Pulmonary artery endothelial cell (primary cell): ENCODE measurements around the gene TYMP. TPM values are rescaled to one million over a fixed set of nuclear protein-coding genes. Genes with fewer than 3 reads are reported as not detected.

Source experiments
- DNase-seq: peaks from one replicate; pipeline ENCODE4 v3.0.0-alpha.2; 2011; ENCODE audit warnings: low read depth, low spot score
- total RNA-seq: library from RNA; depleted of rRNA; stranded (reverse); fragments of >200 nt; gene quantifications from 2 replicates; pipeline ENCODE4 v1.2.3, GENCODE V29; 2014

The TYMP gene, protein sequence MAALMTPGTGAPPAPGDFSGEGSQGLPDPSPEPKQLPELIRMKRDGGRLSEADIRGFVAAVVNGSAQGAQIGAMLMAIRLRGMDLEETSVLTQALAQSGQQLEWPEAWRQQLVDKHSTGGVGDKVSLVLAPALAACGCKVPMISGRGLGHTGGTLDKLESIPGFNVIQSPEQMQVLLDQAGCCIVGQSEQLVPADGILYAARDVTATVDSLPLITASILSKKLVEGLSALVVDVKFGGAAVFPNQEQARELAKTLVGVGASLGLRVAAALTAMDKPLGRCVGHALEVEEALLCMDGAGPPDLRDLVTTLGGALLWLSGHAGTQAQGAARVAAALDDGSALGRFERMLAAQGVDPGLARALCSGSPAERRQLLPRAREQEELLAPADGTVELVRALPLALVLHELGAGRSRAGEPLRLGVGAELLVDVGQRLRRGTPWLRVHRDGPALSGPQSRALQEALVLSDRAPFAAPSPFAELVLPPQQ
- total RNA-seq: 11.3 and 14.4 TPM in 2 replicates

DNA sequence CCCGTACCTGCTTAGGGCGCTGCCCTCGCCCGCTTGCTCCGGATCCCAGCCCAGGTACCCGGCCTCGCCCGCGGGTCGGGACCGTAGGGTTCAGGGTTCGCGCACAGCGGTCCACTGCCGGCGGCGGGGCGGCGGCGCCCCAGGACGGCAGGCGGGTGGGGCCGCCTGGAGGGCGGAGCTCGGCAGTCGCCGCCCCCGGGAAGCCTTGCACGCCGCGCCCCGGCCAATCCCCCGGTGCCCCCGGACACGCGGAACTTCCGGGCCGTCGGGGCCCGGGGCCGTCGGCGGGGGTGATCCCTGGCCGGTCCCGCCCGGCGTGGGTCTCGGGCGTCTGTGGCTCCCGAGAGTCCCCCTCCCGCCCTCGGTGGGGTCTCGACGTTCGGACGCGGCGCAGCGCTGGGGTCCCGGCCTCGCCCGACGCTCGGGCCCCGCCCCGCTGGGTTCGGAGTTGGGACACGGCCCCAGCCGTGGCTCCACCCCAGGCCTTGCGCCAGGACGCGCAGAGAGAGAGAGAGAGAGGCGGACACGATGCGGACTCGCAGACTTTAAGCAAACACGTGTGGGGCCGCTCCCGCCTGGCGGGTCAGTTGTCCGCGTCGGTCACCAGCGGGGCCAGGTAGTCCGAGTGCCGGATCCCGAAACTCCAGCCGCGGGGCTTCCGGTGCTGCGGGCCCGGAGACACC is at the start of gene TYMP:
TYMP (minus strand) TSS at position 116 of the 683 bp plus-strand sequence. CDS start 303 bp downstream, outside the sequence.
- no peak for DNase-seq

DNA sequence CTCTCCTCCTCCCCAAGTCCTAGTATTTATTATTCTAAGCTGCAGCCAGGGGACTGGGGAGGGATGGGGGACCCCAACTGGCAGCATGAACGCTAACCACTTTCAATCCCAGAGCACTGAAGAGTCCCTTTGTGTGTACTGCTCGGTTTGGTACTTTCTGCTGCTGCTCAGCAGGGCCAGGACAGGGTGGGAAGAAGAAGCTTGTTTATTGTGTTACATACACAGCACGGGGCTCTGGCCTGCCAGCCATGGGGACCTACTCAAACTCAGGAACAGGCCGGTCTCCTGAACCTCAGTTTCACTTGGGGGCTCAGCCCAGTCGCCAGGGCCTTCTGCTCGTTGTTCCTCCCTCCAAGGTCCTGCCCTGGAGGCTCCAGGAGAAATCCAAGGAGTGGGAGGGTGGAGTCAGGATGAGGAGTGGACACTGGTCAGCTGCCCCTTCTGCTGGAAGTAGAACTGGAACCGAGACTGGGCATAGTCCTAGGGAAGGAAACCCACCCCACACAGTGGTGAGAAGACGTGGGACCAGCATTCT is 49.0 kb upstream of the TYMP start:
- DNase-seq: no peak

DNA sequence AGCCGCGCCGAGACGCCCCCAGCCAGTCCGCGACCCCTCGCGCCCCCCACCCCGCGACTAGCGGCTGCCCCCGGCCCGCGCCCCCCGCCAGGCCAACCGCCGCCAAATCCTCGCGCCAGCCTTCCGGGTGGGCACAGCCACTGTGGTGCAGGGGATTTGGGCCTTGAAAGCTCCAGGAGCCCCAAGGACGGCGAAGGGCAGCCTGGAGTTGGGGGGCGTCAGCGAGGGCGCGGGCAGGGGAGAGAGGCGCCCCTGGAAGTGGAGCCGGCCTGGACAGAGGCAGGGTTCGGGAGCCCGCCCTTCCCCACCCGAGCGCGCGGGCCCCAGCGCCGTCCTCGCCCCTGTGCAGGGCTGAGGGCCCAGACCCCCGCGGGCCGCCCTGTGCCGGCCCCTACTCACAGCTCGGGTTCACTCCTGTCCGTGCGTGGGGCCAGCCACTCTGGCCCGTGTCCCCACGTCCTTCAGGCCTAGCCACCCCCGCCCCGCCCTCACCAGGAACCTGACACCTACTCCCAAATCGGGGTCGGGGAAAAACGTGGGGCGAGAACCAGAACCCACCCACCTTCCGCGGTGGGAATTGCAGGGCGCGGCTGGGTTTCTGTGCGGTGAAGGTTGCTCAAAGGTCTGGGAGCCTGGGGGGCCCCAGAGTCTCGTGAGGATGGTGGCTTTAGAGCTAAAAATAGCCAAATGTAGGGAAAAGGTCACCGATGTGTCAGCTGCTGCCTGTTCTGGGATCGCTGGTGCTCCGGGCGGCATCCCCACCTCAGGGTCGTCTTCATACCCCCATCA is 48.4 kb upstream of the TYMP start, which contains the start of gene CPT1B:
CPT1B (minus strand) TSS at position 441 of the 789 bp plus-strand sequence. CDS start 512 bp downstream, outside the sequence.
- no peak for DNase-seq

DNA sequence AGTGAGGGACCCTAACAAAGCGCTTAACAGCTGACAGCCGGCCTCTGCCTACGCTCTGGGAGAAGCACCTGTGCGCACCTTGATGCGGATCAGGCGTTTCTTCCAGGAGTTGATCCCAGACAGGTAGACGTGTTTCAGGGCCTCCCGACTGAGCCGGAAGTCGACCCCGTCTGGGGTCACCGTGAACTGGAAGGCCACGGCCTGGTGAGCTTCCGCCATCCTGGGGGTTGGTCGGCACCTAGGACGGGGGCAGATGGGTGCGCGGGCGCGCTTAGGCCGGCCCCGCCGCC is 47.8 kb upstream of the TYMP start:
- DNase-seq: no peak

DNA sequence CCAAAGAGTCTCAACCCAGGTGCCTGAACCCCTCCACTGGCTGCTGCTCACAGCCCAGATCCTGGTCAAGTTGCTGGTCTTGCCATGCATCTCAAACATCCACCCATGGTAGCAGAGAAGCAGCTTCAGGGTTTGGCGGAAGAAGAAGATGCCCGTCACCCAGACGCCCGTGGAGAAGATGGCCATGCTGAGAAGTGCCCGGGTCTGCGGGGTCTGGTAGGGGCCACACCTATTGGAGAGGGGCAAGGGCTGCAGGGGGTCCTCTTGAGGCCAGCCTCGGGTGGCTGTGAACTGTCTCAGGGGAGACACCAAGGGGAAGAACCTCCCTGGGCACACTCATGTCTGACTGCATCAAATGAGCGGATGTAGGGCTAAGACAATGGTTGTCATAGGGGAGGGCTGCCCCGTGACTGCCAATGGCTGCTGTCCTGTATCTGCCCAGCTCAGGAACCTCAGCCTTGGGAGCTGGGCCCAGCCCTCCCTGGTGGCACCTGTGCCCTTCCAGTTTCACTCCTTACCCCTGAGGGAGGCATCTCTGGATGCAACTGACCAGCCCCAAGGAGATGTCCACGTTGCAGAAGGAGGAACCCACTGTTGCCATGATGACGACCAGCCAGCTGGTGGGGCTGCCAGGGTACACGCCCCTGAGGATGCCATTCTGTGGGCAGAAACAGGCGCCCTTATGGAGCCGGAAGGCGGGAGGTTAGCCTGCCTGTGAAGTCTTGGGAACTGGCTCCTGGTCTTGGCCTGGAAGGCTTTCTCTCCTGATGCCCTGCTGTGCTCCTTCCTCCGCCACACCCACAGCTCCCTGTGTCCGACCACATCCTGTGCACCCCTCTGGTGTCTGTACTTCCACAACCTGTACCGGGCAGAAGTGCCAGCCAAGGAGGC is 47.2 kb upstream of the TYMP start:
- no peak for DNase-seq

DNA sequence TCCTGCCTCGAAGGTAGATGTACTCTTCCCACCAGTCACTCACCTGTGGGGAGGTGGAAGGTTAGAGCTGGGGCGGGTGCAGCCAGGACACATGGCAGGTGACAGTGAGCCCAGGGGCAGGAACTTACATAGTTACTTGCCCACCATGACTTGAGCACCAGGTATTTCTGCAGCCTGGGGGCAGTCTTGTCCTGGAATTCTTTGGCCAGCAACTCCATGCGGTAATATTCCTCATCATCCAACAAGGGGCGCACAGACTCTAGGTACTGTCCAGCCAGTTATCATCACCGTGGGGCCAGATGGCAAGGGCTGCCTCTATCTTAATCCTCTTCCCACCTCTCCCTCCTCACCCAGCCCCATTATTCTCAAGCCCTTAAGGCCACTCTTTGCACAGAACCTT is 46.3 kb upstream of the TYMP start:
- peak; percentile 19 for DNase-seq

DNA sequence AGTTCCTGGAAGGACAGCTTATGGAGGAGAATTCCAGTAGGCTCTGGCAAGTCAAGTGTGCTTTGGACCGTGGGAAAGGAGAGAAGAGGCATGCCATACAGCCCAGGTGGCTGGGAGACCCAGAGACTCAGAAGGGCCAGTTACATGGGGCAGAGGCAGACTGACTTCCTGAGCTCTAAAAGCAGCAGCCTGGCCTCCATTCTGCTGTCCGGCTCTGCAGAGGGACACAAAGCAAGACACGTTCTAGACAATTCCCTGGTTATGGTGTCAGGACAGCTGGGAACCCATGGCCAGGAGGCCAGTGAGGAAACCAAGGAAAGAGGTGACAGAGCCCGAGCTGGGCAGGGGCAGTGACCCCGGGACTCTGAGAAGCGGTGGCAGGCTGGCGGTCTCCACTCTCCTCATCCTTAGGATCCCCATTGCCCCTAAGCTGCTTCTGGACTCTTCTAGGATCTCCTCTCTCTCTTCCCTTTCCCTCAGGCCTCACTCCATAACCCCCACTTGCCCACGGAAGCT is 45.7 kb upstream of the TYMP start:
- no peak for DNase-seq

DNA sequence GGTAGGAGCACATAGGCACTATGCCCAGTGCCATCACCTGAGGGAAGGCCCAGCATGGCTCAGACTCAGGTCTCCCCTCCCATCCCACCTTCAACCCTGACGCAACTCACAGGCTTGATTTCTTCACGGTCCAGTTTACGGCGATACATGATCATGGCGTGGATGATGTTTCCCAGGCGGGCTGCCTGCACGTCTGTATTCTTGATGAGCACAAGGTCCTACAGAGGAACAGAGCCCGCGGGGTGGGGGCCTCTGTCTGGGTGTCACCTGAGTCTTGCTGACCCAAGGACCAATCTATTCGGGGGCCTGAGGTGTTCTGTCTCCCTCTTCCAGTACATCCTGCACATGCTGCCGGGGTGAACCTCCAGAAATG is 44.6 kb upstream of the TYMP start:
- no peak for DNase-seq

DNA sequence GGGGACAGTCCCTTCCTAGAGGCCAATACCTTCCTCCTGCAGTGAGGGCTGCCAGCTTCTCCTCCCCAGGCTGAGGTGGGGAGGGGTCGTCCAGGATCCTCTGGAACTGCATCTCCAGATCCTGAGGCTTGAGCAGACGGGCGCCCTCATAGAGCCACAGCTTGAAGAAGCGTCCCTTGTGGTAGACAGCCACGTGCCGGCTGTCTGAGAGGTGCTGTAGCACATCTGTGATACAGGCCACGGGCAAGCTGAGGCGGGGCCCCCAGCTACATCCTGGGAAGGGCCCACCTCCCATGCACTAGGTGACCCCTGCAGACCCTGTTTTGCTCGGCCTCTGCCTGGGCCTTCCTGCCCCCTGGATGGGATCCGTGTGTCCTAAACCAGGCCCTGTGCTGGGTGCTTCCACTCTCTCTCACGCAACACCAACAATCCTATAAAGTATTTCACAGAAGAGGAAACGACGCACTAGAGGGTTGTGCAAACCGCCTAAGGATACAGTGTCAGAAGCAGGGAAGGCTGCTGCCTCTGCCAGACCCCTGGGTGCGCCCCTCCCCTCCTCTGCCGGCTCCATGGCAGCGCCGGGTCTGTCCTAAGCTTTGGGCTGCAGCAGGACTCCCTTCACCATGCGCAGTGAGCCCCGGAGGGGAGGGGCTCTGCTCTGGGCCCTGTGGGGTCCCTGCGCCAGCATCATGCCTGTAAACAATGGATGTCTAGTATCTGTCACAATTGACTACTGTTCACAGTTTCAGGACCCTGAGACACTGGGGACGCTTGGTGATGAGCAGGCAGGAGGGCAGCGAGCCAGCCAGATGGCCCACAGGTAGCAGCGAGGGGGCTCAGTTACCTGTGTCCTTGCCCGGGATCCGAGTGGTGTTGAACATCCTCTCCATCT is 43.9 kb upstream of the TYMP start:
- DNase-seq: no peak

DNA sequence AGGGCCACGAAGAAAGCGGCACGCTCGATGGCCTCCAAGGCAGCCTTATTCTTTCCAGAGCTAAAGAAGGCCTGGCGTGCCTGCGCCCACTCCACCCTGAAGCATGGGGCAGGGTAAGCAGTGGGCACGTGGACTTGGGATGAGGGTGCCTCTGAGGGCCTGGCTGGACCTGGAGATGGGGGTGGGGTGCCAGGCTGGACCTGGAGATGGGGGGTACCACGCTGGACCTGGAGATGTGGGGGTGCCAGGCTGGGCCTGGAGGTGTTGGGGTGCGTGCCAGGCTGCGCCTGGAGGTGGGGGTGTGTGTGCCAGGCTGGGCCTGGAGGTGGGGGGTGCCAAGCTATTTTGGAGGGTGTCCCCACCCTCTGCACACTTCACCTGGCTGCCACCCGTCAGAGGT is 43.2 kb upstream of the TYMP start:
- DNase-seq: no peak

DNA sequence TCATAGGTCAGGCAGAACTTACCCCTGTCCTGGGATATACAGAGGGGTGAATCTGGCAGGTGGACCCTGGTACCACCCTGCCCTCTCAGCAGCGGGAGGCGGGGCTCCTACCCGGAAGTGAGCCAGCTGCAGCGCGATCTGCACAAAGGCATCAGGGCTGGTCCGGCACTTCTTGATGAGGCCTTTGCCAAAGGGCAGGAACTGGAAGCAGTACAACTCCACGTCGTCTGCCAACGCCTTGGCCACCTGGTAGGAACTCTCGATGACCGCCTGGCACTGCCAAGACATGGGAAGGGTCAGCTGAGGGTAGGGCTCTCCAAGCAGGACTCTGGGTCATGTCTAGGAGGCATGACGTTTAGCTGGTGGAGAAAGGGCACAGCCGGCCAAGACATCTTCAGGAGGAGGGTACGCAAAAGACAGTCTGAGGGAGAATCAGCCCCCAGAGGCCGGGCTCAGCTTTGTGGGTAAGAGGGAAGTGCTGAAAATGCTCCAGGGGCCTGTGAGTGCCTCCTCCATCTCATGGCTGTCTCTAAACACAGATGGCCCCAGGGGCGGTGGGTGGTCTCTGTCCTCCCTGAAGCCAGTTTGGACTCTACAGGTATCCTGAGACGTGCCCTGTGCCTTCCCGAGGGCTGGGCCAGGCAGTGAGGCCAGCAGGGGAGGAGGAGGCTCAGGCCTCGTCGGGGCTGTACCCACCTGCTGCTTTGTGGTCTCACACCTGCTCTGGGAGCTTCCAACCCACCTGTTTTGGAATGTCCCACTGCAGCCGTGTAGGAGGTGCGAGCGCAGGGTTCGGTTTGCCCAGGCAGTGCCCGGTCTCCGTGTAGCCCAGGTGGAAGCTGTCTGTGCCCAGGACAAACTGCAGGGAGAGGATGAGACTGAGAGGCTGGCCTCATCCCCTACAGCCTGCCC is 41.7 kb upstream of the TYMP start:
- DNase-seq: no peak

DNA sequence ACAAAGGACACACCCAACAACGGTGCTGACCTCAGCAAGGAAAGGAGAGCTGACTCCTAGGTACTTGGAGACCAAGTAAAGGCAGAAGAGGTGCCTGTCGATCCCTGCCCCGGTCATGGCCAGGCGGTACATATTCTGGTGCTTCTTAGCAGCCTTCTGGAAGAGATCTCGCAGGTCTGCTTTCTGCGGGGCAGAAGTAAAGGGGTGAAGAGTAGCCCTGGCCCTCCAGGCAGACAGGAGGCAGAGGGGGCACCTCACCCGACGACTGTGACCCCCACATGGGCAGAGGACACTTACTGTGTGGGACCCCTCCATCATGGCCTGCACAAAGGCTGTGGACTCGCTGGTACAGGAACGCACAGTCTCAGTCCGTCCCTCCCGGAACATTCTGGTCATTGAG is 41.0 kb upstream of the TYMP start:
- no peak for DNase-seq

DNA sequence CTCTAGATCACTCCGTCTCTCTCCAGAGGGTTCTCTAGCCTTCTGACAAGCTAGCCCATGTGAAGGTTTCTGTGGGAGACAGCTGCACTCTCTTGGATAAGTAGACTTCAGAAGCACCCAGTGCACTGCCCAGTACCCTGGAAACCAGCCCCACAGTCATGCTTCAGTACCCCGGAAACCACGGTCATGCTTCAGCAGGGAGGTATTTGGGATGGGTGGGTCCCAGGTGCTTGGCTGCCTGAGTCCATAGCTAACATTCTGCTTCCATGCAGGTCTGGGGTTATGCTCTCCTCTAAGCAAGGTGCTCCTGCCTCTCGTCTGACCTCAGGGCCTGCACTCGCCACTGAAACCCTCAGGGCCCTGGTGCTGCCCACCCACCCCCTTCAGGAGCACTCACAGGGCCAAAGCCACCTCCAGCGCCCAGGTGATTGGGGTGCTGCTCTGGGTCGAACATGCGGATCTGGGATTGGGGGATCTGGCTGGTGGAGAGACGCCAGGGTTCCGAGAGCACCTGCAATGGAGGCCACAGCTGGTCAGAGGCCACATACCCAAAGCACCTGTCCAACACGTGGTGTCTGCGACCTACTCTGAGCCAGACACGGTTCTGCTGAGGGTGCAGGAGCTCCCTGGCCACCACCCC is 40.2 kb upstream of the TYMP start:
- DNase-seq: no peak

DNA sequence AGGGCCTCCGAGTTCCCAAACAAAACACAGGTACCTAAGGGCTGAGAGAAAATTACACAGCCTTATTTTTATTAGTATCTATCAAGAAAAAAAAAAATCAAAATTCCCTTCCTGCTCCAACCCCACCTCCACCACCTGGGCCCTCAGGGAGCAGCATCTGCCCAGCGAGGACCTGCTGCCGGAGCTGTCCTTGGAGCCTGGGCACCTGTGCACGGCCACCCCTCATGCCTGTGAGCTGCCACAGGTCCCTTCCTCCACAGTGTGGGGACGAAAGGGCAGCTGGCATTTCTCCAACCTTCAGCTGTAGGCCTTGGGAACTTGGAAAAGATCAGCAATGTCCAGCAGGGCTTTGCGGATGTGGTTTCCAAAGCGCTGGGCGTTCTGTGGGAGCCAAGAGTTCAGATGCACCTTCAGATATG is 39.2 kb upstream of the TYMP start:
- no peak for DNase-seq

DNA sequence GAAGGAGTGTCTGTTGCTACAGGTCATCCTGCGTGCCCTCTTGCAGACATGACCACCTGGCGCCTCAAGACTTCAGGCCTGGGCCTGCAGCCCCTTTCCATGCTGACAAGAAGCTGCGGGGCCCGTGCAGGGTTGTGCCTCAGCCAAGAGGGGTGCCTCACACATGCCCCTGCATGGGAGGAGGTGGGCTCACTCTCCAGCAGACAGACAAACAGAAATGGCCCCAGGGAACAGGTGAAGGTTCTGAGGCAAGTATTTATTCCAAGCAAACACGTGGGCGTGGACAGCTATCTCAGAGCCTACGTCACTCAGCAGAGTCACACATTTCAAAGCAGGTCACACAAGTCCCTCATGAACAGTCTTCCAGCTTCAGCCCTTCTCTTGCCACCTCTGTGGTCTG is 38.8 kb upstream of the TYMP start:
- no peak for DNase-seq

DNA sequence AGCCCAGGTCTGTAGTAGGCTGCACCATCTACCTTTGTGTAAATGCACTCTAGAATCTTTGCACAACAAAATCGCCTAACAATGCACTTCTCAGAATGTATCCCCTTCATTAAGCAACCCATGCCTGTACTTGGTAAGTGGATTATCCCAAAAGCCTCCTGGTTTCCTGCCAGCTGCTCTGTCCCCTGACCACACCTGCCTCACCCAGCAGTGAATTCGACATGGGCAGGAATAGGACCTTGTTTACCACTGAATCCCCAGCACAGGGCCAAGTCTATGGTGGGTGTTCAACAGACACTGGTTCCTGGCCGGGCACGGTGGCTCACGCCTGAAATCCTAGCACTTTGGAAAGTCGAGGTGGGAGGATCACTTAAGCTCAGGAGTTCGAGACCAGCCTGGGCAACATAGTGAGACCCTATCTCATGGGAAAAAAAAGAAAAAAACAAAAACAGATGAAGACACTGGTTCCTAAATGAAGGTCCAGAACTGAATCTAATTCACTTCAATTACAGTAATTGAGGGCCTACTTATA is 38.0 kb upstream of the TYMP start:
- no peak for DNase-seq

DNA sequence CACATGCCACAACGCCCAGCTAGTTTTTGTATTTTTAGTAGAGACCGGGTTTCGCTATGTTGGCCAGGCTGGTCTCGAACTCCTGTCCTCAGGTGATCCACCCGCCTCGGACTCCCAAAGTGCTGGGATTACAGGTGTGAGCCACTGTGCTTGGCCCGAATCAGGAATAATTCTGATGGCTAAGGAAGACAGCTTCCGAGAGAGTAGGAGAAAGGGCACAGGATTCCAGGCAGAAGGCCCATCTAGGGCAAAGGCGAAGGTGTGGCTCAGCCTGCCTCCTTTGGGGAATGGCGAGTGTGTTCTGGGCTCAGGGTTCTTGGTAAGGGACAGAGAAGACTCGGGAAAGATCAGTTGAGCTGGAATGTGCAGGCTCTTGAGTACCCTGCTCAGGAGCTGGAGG is 34.5 kb upstream of the TYMP start:
- DNase-seq: no peak
